GM12878 (cell line): ENCODE measurements around the gene PRKAG2. TPM values are rescaled to one million over a fixed set of nuclear protein-coding genes. Genes with fewer than 3 reads are reported as not detected.

Source experiments
- ATAC-seq: fragments of 200-7000 bp; cut with Tn5 transposase; 3 replicates; pipeline ENCODE4 v1.9.1; 2020; ENCODE audit warnings: mild to moderate bottlenecking, moderate library complexity
- BruUV-seq: library from RNA; stranded (reverse); fragments of 400-500 nt; replicated peaks from 2 replicates; lab custom pipeline; 2021; lab: Mats Ljungman, UMichigan
- CTCF ChIA-PET: fragments of 300-600 bp; sonication (Branson Sonifier 250); formaldehyde crosslinking; extraction: SDS; loops from one replicate; lab custom pipeline; 2021; ENCODE audit warnings: inconsistent platforms; lab: Yijun Ruan, JAX
- POLR2A ChIA-PET: fragments of 350-600 bp; formaldehyde crosslinking; extraction: SDS; loops from one replicate; lab custom pipeline; 2021; ENCODE audit warnings: inconsistent platforms; lab: Charles Lee
- RAD21 ChIA-PET: fragments of 300-600 bp; sonication (Branson Sonifier 250); formaldehyde crosslinking; loops from one replicate; lab custom pipeline; 2023; ENCODE audit warnings: antibody characterized with exemption; ENCODE audit not compliant: unreplicated experiment; lab: Charles Lee
- SMC1A ChIA-PET: fragments of 300-600 bp; sonication (Branson Sonifier 250); formaldehyde crosslinking; loops from one replicate; lab custom pipeline; 2023; ENCODE audit not compliant: unreplicated experiment, uncharacterized antibody; lab: Charles Lee
- DNase-seq: peaks from one replicate; pipeline ENCODE4 v3.0.0-alpha.2; 2011; ENCODE audit warnings: low read depth, low spot score
- FAIRE-seq: peaks from 3 replicates; lab custom pipeline; 2011; peaks lifted over from hg19 to GRCh38; lab: Jason Lieb, UNC
- H2AFZ ChIP-seq: 2 replicates; pipeline ENCODE4 v1.6.0; 2011; ENCODE audit warnings: low read depth, low read length, control low read depth; ENCODE audit not compliant: control insufficient read depth
- H3K27ac ChIP-seq: 2 replicates; pipeline ENCODE4 v1.5.1; 2011; ENCODE audit warnings: control low read depth; ENCODE audit not compliant: control insufficient read depth, insufficient read depth
- H3K27me3 ChIP-seq, 2 experiments: replicated peaks in 1 of 2; 2 replicates each; pipeline versions ENCODE4 v1.6.0 to v1.6.1; 2011; ENCODE audit warnings: low read length in 1 of 2; ENCODE audit not compliant: control insufficient read depth in 2 of 2, insufficient read depth in 2 of 2
- H3K36me3 ChIP-seq, 2 experiments: 2 replicates each; pipeline ENCODE4 v1.5.1; 2011; ENCODE audit warnings: low read length in 1 of 2; ENCODE audit not compliant: control insufficient read depth in 2 of 2, insufficient read depth in 2 of 2
- H3K4me1 ChIP-seq: 2 replicates; pipeline ENCODE4 v1.6.1; 2011; ENCODE audit warnings: mild to moderate bottlenecking, low read length, moderate library complexity, mixed read lengths; ENCODE audit not compliant: control insufficient read depth, insufficient read depth
- H3K4me2 ChIP-seq: 2 replicates; pipeline ENCODE4 v1.6.0; 2011; ENCODE audit warnings: control low read depth; ENCODE audit not compliant: control insufficient read depth, insufficient read depth
- H3K4me3 ChIP-seq: fragments of 200-600 bp; sonication (generic); 2 replicates; pipeline ENCODE4 v1.5.1; 2016
- H3K79me2 ChIP-seq: 2 replicates; pipeline ENCODE4 v1.6.0; 2011; ENCODE audit warnings: low read length; ENCODE audit not compliant: control insufficient read depth, insufficient read depth
- H3K9ac ChIP-seq: 2 replicates; pipeline ENCODE4 v1.8.0; 2011; ENCODE audit warnings: low read length, control low read depth, mixed read lengths; ENCODE audit not compliant: control insufficient read depth, insufficient read depth
- H3K9me3 ChIP-seq: replicated peaks from 3 replicates; pipeline ENCODE4 v1.5.1; 2011; ENCODE audit warnings: mild to moderate bottlenecking, low read length; ENCODE audit not compliant: control insufficient read depth, insufficient read depth
- H4K20me1 ChIP-seq: 2 replicates; pipeline ENCODE4 v1.6.0; 2011; ENCODE audit not compliant: control insufficient read depth, insufficient read depth
- BACH1 ChIP-seq: fragments of 450-650 bp; IDR thresholded peaks from 2 replicates; pipeline ENCODE4 v1.6.1; 2017; ENCODE audit warnings: mild to moderate bottlenecking, borderline replicate concordance
- CHD1 ChIP-seq: IDR thresholded peaks from 2 replicates; pipeline ENCODE4 v1.6.1; 2012; ENCODE audit warnings: low read depth, low read length, improper control_type of control experiment
- DPF2 ChIP-seq: fragments of 450-650 bp; IDR thresholded peaks from 2 replicates; pipeline ENCODE4 v1.6.1; 2017; ENCODE audit warnings: mild to moderate bottlenecking
- EGR1 ChIP-seq, 2 experiments: IDR thresholded peaks; 1 replicate in 1 of 2; 2 replicates in 1 of 2; pipeline ENCODE4 v1.6.1; 2011 to 2012; ENCODE audit warnings: low read depth in 2 of 2, low read length in 2 of 2, borderline replicate concordance in 1 of 2, mild to moderate bottlenecking in 1 of 2, moderate library complexity in 1 of 2
- ETV6 ChIP-seq, 2 experiments: fragments of 450-650 bp in 1 of 2; IDR thresholded peaks in 1 of 2; conservative IDR thresholded peaks in 1 of 2; 2 replicates each; pipeline ENCODE4 v1.6.1; 2014; ENCODE audit warnings: antibody characterized with exemption in 1 of 2, borderline replicate concordance in 1 of 2, low read depth in 1 of 2, mild to moderate bottlenecking in 1 of 2, moderate library complexity in 1 of 2
- IKZF2 ChIP-seq, 2 experiments: fragments of 450-650 bp; IDR thresholded peaks; 2 replicates each; pipeline ENCODE4 v1.6.1; 2017; ENCODE audit warnings: mild to moderate bottlenecking in 2 of 2, moderate library complexity in 2 of 2
- JUND ChIP-seq: IDR thresholded peaks from 2 replicates; pipeline ENCODE4 v1.6.1; 2012; ENCODE audit warnings: low read depth, mild to moderate bottlenecking, low read length, improper control_type of control experiment, moderate library complexity
- KAT2A ChIP-seq: conservative IDR thresholded peaks from 2 replicates; pipeline ENCODE4 v1.6.1; 2011; ENCODE audit warnings: low read depth, low read length; ENCODE audit not compliant: control insufficient read depth
- KLF5 ChIP-seq: fragments of 450-650 bp; IDR thresholded peaks from 2 replicates; pipeline ENCODE4 v1.6.1; 2014; ENCODE audit warnings: mild to moderate bottlenecking; ENCODE audit not compliant: partially characterized antibody
- LARP7 ChIP-seq: fragments of 450-650 bp; IDR thresholded peaks from 2 replicates; pipeline ENCODE4 v1.6.1; 2017; ENCODE audit warnings: mild to moderate bottlenecking
- MTA2 ChIP-seq: fragments of 450-650 bp; IDR thresholded peaks from 2 replicates; pipeline ENCODE4 v1.6.1; 2016; ENCODE audit warnings: low read depth, mild to moderate bottlenecking, moderate library complexity
- MXI1 ChIP-seq: fragments of 150-350 bp; IDR thresholded peaks from 2 replicates; pipeline ENCODE4 v1.6.1; 2011; ENCODE audit warnings: low read depth, mild to moderate bottlenecking, inconsistent platforms, low read length, improper control_type of control experiment
- NBN ChIP-seq: fragments of 450-650 bp; IDR thresholded peaks from 2 replicates; pipeline ENCODE4 v1.6.1; 2016
- NR2F1 ChIP-seq: fragments of 450-650 bp; conservative IDR thresholded peaks from 2 replicates; pipeline ENCODE4 v1.6.1; 2017; ENCODE audit warnings: mild to moderate bottlenecking
- POU2F2 ChIP-seq: IDR thresholded peaks from 3 replicates; pipeline ENCODE4 v1.6.1; 2011; ENCODE audit warnings: low read depth, mild to moderate bottlenecking, low read length, borderline replicate concordance
- RB1 ChIP-seq: fragments of 450-650 bp; formaldehyde crosslinking; IDR thresholded peaks from 2 replicates; pipeline ENCODE4 v1.6.1; 2017; ENCODE audit warnings: mild to moderate bottlenecking, borderline replicate concordance
- SMAD1 ChIP-seq: fragments of 450-650 bp; IDR thresholded peaks from 2 replicates; pipeline ENCODE4 v1.6.1; 2018; ENCODE audit warnings: mild to moderate bottlenecking, low read depth; ENCODE audit not compliant: partially characterized antibody
- SUPT20H ChIP-seq: IDR thresholded peaks from 2 replicates; pipeline ENCODE4 v1.6.1; 2011; ENCODE audit warnings: low read depth, mild to moderate bottlenecking, low read length, moderate library complexity, borderline replicate concordance; ENCODE audit not compliant: control insufficient read depth
- SUZ12 ChIP-seq: fragments of 200-600 bp; sonication (generic); IDR thresholded peaks from one replicate; pipeline ENCODE4 v1.6.1; 2018; ENCODE audit warnings: antibody characterized with exemption, mild to moderate bottlenecking; ENCODE audit not compliant: unreplicated experiment
- WGBS: methylation state at CpG from one replicate; pipeline ENCODE4 v1.1.6; 2016; ENCODE audit warnings: low lambda C conversion rate; ENCODE audit not compliant: insufficient replicate concordance, insufficient coverage; ENCODE audit errors: missing lambda C conversion rate; 5-methylcytosine and 5-hydroxymethylcytosine counted together
- in situ Hi-C: fragments of 300-500 bp; cut with MboI; formaldehyde crosslinking; loops from 9 replicates; pipeline ENCODE4 v1.14.3; 2018; ENCODE audit warnings: mixed read lengths
- intact Hi-C: fragments of 100-400 bp; cut with micrococcal nuclease; formaldehyde crosslinking; loops from one replicate; pipeline ENCODE4 v1.14.2; 2022; ENCODE audit not compliant: unreplicated experiment
- polyA plus RNA-seq, 11 experiments: library from polyadenylated mRNA; depleted of rRNA in 4 of 11; unstranded in 6 of 11; stranded (reverse) in 5 of 11; fragments of >200 nt; fragmentation: Nextera tagmentation in 4 of 11; fragmentation: Illumina TruSeq in 1 of 11; extraction: Ambion mirVana in 4 of 11; extraction: Trizol in 1 of 11; gene quantifications; 1 replicate in 1 of 11; 2 replicates in 10 of 11; pipeline versions ENCODE4 v1.2.1 to v1.2.3, GENCODE V29; 2011 to 2016; ENCODE audit warnings: inconsistent platforms in 2 of 11, missing spikeins in 2 of 11, low read depth in 1 of 11
- total RNA-seq, 4 experiments: library from RNA; depleted of rRNA in 3 of 4; stranded (reverse); fragments of >200 nt in 3 of 4; fragmentation: Illumina TruSeq in 1 of 4; extraction: Trizol in 1 of 4; gene quantifications; 2 replicates each; pipeline versions ENCODE4 v1.2.1 to v1.2.3, GENCODE V29; 2013 to 2021
- TF ChIP-seq, protein P1 (sequence below): fragments of 450-650 bp; IDR thresholded peaks from 2 replicates; pipeline ENCODE4 v1.6.1; 2017; ENCODE audit warnings: mild to moderate bottlenecking, moderate library complexity
- TF ChIP-seq, protein P2 (sequence below): fragments of 450-650 bp; IDR thresholded peaks from 2 replicates; pipeline ENCODE4 v1.6.1; 2017; ENCODE audit warnings: borderline replicate concordance

PRKAG2 gene
- total and polyA plus RNA-seq, 10 of the 15 experiments (the other 5 are each of a cell fraction or from before 2014, with no cell fraction given), result 3.4 to 8.9 (median 6.8) TPM

DNA sequence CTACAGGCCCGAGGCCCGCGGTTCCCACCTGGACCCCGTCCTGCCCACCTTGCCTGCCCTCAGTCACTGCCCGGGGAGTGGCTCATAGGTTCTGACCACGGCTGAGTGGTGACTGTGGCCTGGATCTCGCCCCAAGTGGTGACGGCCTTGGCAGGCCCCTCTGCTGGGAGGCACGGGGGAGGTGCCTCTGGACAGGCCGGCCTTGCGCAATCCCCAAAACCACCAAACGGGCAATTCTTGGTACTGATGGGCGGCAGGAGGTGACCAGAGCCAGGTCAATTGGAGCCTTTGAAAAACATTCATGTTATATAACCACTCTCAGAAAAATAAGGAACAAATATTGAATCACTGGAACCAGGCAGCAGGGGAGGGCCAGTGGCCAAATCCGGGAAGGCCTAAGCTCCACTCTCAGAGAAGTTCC lies 83.4 kb downstream of the PRKAG2 start (continued):
- TF ChIP-seq, protein P1, sequence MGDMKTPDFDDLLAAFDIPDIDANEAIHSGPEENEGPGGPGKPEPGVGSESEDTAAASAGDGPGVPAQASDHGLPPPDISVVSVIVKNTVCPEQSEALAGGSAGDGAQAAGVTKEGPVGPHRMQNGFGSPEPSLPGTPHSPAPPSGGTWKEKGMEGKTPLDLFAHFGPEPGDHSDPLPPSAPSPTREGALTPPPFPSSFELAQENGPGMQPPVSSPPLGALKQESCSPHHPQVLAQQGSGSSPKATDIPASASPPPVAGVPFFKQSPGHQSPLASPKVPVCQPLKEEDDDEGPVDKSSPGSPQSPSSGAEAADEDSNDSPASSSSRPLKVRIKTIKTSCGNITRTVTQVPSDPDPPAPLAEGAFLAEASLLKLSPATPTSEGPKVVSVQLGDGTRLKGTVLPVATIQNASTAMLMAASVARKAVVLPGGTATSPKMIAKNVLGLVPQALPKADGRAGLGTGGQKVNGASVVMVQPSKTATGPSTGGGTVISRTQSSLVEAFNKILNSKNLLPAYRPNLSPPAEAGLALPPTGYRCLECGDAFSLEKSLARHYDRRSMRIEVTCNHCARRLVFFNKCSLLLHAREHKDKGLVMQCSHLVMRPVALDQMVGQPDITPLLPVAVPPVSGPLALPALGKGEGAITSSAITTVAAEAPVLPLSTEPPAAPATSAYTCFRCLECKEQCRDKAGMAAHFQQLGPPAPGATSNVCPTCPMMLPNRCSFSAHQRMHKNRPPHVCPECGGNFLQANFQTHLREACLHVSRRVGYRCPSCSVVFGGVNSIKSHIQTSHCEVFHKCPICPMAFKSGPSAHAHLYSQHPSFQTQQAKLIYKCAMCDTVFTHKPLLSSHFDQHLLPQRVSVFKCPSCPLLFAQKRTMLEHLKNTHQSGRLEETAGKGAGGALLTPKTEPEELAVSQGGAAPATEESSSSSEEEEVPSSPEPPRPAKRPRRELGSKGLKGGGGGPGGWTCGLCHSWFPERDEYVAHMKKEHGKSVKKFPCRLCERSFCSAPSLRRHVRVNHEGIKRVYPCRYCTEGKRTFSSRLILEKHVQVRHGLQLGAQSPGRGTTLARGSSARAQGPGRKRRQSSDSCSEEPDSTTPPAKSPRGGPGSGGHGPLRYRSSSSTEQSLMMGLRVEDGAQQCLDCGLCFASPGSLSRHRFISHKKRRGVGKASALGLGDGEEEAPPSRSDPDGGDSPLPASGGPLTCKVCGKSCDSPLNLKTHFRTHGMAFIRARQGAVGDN, result no peak
- TF ChIP-seq BACH1, result no peak
- no peak for TF ChIP-seq CHD1
- TF ChIP-seq KLF5, result no peak
- no peak for TF ChIP-seq ETV6 (conservative IDR thresholded peaks at IDR 0.05 in 1 of 2, IDR thresholded peaks at IDR 0.05 in 1 of 2; ENCODE audit: borderline replicate concordance in 1 of 2, low read depth in 1 of 2)
- TF ChIP-seq MXI1, result no peak

DNA sequence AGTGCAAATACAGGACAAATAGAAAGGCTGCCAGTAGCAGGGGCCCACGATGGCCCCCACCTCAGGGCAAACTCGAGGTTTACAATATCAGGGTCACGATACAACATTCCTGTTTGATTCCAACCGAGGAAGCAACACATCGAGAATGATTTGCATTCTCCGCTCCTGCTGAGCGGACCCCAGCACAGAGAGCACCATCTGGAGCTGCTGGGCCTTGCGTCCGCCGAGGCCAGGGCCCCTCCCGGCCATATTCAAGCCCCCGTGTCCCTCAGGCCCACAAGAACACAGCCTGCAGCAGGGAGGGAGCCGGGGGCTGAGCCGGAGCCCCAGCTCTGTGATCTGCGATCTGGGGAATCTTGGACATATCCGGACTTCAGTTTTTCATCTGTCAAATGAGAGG lies 84.3 kb downstream of the PRKAG2 start:
- no peak for DNase-seq
- FAIRE-seq, result no peak
- Histone ChIP-seq H3K4me2 (no peak overlapping the region), H2AFZ (no peak overlapping the region), H3K79me2 (no peaks in the 10 kb centered on the region), H4K20me1 (no peaks in the 10 kb centered on the region), H3K9ac (no peak overlapping the region), H3K36me3 (no peaks in the 10 kb centered on the region), H3K4me3 (no peak overlapping the region), H3K9me3 (no peaks in the 10 kb centered on the region), H3K27me3 (no peaks in the 10 kb centered on the region), H3K27ac (no peak overlapping the region), H3K4me1 (no peaks in the 10 kb centered on the region; the same call in 1 of the 2 replicates)
- no TSS peak for BruUV-seq
- ChIA-PET CTCF (interaction anchor here (0.6 kb wide), 1 partner anchor 981 kb away, joined by 3 read pairs; no protein-coding TSS in a partner anchor), RAD21 (interaction anchor here (0.6 kb wide), 1 partner anchor 343 kb away, joined by 3 read pairs; no protein-coding TSS in a partner anchor), POLR2A (no interaction called here), SMC1A (no interaction called here)
- WGBS, result 87% methylated on average over 16 of the region's 16 CpGs
- in situ Hi-C loops, result no loop called here
- intact Hi-C loops, result no loop called here
- ATAC-seq, result no peak
- TF ChIP-seq SUZ12 (no peak), NR2F1 (no peak), MTA2 (no peak), IKZF2 (IDR thresholded peaks at IDR 0.05) (no peak), NBN (no peak), SMAD1 (no peak), JUND (no peak), RB1 (no peak), LARP7 (no peak), POU2F2 (no peak), KAT2A (no peak), EGR1 (IDR thresholded peaks at IDR 0.05; ENCODE audit: borderline replicate concordance in 1 of 2, low read depth in 2 of 2, low read length in 2 of 2) (no peak), DPF2 (no peak), SUPT20H (no peak)
- TF ChIP-seq, protein P2, sequence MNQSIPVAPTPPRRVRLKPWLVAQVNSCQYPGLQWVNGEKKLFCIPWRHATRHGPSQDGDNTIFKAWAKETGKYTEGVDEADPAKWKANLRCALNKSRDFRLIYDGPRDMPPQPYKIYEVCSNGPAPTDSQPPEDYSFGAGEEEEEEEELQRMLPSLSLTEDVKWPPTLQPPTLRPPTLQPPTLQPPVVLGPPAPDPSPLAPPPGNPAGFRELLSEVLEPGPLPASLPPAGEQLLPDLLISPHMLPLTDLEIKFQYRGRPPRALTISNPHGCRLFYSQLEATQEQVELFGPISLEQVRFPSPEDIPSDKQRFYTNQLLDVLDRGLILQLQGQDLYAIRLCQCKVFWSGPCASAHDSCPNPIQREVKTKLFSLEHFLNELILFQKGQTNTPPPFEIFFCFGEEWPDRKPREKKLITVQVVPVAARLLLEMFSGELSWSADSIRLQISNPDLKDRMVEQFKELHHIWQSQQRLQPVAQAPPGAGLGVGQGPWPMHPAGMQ, result no peak
